Breast epithelium (tissue), 4 donors: ENCODE measurements around the gene PSMD5. TPM values are rescaled to one million over a fixed set of nuclear protein-coding genes. Genes with fewer than 3 reads are reported as not detected.

ENCODE experiments used
- DNase-seq, 2 donors: peaks; one replicate each; pipeline ENCODE4 v3.0.0-alpha.2; 2019; ENCODE audit warnings: low spot score in 2 of 2
- H3K27ac ChIP-seq, 2 donors: fragments of 200-600 bp; sonication (generic) in 1 of 2; one replicate each; pipeline ENCODE4 v1.5.1; 2016 to 2019; ENCODE audit warnings: mild to moderate bottlenecking in 1 of 2
- H3K27me3 ChIP-seq, 2 donors: fragments of 200-600 bp; sonication (generic) in 1 of 2; one replicate each; pipeline versions ENCODE4 v1.5.1 to v1.6.0; 2017 to 2019; ENCODE audit warnings: control low read depth in 1 of 2, mild to moderate bottlenecking in 1 of 2
- H3K36me3 ChIP-seq: fragments of 200-600 bp; one replicate; pipeline ENCODE4 v1.5.1; 2019
- H3K4me1 ChIP-seq, 2 donors: fragments of 200-600 bp; sonication (generic); one replicate each; pipeline ENCODE4 v1.5.1; 2016 to 2019; ENCODE audit warnings: control low read depth in 1 of 2
- H3K4me3 ChIP-seq, 3 donors: fragments of 200-600 bp; sonication (generic); 1 replicate in 2 of 3; 2 replicates in 1 of 3; pipeline ENCODE4 v1.5.1; 2016 to 2019; ENCODE audit warnings: mild to moderate bottlenecking in 3 of 3, moderate library complexity in 2 of 3
- H3K9me3 ChIP-seq, 2 donors: fragments of 200-600 bp; sonication (generic) in 1 of 2; one replicate each; pipeline ENCODE4 v1.5.1; 2016 to 2019; ENCODE audit warnings: control low read depth in 1 of 2
- CTCF ChIP-seq, 3 donors: fragments of 450-650 bp; IDR thresholded peaks; one replicate each; pipeline ENCODE4 v1.5.1; 2016 to 2017; ENCODE audit warnings: antibody characterized with exemption in 3 of 3, mild to moderate bottlenecking in 3 of 3, moderate library complexity in 3 of 3
- POLR2A ChIP-seq: fragments of 450-650 bp; IDR thresholded peaks from one replicate; pipeline ENCODE4 v1.6.1; 2016; ENCODE audit warnings: antibody characterized with exemption, mild to moderate bottlenecking, moderate library complexity
- POLR2AphosphoS5 ChIP-seq, 3 donors: sonication (generic); formaldehyde crosslinking; IDR thresholded peaks; one replicate each; pipeline ENCODE4 v1.6.1; 2017; ENCODE audit warnings: antibody characterized with exemption in 3 of 3
- intact Hi-C: fragments of 100-400 bp; cut with DNase I; formaldehyde crosslinking; loops from one replicate; pipeline ENCODE4 v1.15.1; 2023; ENCODE audit warnings: low total_unique reads
- total RNA-seq, 3 donors: library from RNA; depleted of rRNA; stranded (reverse); fragments of >200 nt; gene quantifications; one replicate each; pipeline ENCODE4 v1.1.0, GENCODE V29; 2016

Gene PSMD5
- total RNA-seq, 3 donors from 2014 or later = 48.3 to 54.1 (median 50.3) TPM

DNA sequence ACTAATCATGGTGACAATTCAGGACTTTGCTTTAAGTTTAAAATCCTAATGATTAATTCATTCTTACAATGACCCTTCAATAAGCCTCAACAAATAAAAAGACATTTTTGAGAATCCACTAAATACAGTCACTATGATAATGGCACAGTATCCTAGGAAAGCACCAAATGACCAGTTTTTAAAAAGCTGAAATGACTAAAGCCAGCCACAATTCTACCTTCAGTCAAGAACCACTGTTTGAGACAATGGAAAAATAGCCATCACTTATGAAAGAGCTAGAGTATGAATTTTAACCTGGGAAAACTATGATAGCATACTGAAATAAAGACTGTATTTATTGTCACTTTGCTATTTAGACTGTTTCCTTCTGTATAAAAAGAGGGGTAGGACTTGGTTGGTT, 63.5 kb downstream of the PSMD5 start:
- no peak overlapping the region for H3K4me3 ChIP-seq
- no peaks in the 10 kb centered on the region for H3K4me1 ChIP-seq
- no peaks in the 10 kb centered on the region for H3K27me3 ChIP-seq
- peaks cover 4% of the 10 kb centered on the region for H3K36me3 ChIP-seq
- no peak for TF ChIP-seq POLR2A
- TF ChIP-seq POLR2AphosphoS5 (IDR thresholded peaks at IDR 0.05) = no peak
- no peak for TF ChIP-seq CTCF (IDR thresholded peaks at IDR 0.05)
- H3K27ac ChIP-seq = no peak overlapping the region
- intact Hi-C loops = no loop called here
- H3K9me3 ChIP-seq = no peaks in the 10 kb centered on the region
- no peak for DNase-seq

DNA sequence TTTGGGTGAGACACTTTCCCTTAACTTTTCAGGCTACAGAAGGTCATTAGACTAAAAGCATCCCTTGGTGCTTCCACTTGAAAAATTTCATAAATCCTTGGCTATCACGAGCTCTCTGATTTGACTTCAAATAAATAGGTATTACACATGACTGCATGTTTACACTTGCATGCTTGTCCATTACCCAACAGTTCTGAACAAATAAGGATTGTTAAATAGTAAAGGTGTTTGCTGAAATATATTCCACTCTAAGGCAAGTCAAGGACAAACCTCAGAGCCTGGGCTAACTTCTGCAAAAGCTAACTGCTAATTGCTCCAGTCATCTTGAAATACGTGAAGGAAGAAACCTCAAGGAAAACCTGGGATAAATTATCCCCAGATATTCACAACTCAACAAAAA, 64.0 kb downstream of the PSMD5 start:
- TF ChIP-seq POLR2A (no peak), CTCF (IDR thresholded peaks at IDR 0.05) (no peak), POLR2AphosphoS5 (IDR thresholded peaks at IDR 0.05) (no peak)
- Histone ChIP-seq H3K27ac (no peak overlapping the region), H3K9me3 (no peaks in the 10 kb centered on the region), H3K36me3 (peaks cover 4% of the 10 kb centered on the region), H3K4me1 (no peaks in the 10 kb centered on the region), H3K4me3 (no peak overlapping the region), H3K27me3 (no peaks in the 10 kb centered on the region)
- intact Hi-C loops = no loop called here
- no peak for DNase-seq

DNA sequence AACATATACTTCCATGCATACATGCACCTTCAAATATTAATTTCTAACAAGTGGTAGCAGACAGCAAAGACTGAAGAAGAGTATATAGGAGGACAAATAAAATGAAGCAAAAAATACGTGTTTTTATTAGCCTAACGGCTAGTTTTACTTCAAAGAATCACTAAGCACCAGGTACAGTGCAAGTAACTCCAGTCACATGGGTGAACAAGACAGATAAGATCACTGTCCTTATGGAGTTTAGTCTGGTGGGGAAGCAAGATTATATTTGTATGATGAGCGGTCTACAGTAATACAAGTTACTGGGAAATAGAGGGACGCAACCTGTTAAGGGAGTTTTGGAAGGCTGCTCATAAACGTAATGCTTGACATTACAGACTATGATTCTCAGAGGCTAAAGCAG, 65.5 kb downstream of the PSMD5 start:
- no peak for DNase-seq
- Histone ChIP-seq H3K9me3 (no peaks in the 10 kb centered on the region), H3K4me3 (no peak overlapping the region), H3K27me3 (no peaks in the 10 kb centered on the region), H3K4me1 (no peaks in the 10 kb centered on the region), H3K27ac (no peak overlapping the region), H3K36me3 (peaks cover 8% of the 10 kb centered on the region)
- intact Hi-C loops = no loop called here
- no peak for TF ChIP-seq POLR2AphosphoS5 (IDR thresholded peaks at IDR 0.05)
- TF ChIP-seq CTCF (IDR thresholded peaks at IDR 0.05) = no peak
- TF ChIP-seq POLR2A = no peak

- TF ChIP-seq POLR2A (no peak), CTCF (IDR thresholded peaks at IDR 0.05) (no peak), POLR2AphosphoS5 (IDR thresholded peaks at IDR 0.05) (no peak)
- H3K27ac ChIP-seq = no peak overlapping the region
- H3K4me3 ChIP-seq = no peak overlapping the region
- no peak for DNase-seq
- H3K9me3 ChIP-seq = no peaks in the 10 kb centered on the region
- H3K4me1 ChIP-seq = no peaks in the 10 kb centered on the region
- H3K36me3 ChIP-seq = peaks cover 8% of the 10 kb centered on the region
- no peaks in the 10 kb centered on the region for H3K27me3 ChIP-seq
- intact Hi-C loops = no loop called here
These were observed 65.9 kb downstream of the PSMD5 start for GRCh38 chr9:120776788-120777187.

GRCh38 chr9:120775859-120776258, 66.9 kb downstream of the PSMD5 start:
- peaks cover 8% of the 10 kb centered on the region for H3K36me3 ChIP-seq
- no peak overlapping the region for H3K27ac ChIP-seq
- TF ChIP-seq POLR2AphosphoS5 (IDR thresholded peaks at IDR 0.05) (no peak), CTCF (IDR thresholded peaks at IDR 0.05) (no peak), POLR2A (no peak)

More at GRCh38 chr9:120775859-120776258, 66.9 kb downstream of the PSMD5 start:
- Histone ChIP-seq H3K4me3 (no peak overlapping the region), H3K4me1 (no peaks in the 10 kb centered on the region), H3K9me3 (no peaks in the 10 kb centered on the region), H3K27me3 (no peaks in the 10 kb centered on the region)
- intact Hi-C loops = no loop called here
- DNase-seq = no peak
